Trophoblast cell (in vitro differentiated cells and primary cell): Measurements from ENCODE around the gene DEFB124.
A peak's percentile ranks its signal among the peaks of the same experiment; 100 is the strongest.
"Not testable (repeated sequence)": the region's sequence is repeated elsewhere in the genome, so short reads cannot be mapped to it uniquely, and the experiment has no call there.

Experiments
- DNase-seq, 2 donors: peaks; one replicate each; pipeline ENCODE4 v3.0.0-alpha.2; 2016
- H2AFZ ChIP-seq: 2 replicates; pipeline ENCODE4 v1.6.1; 2013; ENCODE audit warnings: low read length, moderate library complexity, mild to moderate bottlenecking; ENCODE audit not compliant: insufficient read depth, poor library complexity
- H2AK5ac ChIP-seq: 2 replicates; pipeline ENCODE4 v1.6.1; 2013; ENCODE audit warnings: mild to moderate bottlenecking, low read length
- H2BK120ac ChIP-seq: 2 replicates; pipeline ENCODE4 v1.6.1; 2013; ENCODE audit warnings: low read length, mild to moderate bottlenecking, moderate library complexity; ENCODE audit not compliant: insufficient read depth, poor library complexity
- H2BK12ac ChIP-seq: 2 replicates; pipeline ENCODE4 v1.6.1; 2013; ENCODE audit warnings: mild to moderate bottlenecking, low read length, moderate library complexity
- H2BK5ac ChIP-seq: 2 replicates; pipeline ENCODE4 v1.6.1; 2013; ENCODE audit warnings: low read length, low read depth, moderate library complexity, mild to moderate bottlenecking; ENCODE audit not compliant: poor library complexity
- H3K14ac ChIP-seq: 2 replicates; pipeline ENCODE4 v1.6.1; 2013; ENCODE audit warnings: mild to moderate bottlenecking, low read length
- H3K18ac ChIP-seq: 2 replicates; pipeline ENCODE4 v1.6.1; 2013; ENCODE audit warnings: mild to moderate bottlenecking, low read length
- H3K23ac ChIP-seq: 2 replicates; pipeline ENCODE4 v1.6.1; 2013; ENCODE audit warnings: low read length
- H3K27ac ChIP-seq: 2 replicates; pipeline ENCODE4 v1.5.1; 2013; ENCODE audit warnings: low read depth, mild to moderate bottlenecking, inconsistent platforms, low read length, moderate library complexity
- H3K27me3 ChIP-seq: 2 replicates; pipeline ENCODE4 v1.6.1; 2013; ENCODE audit warnings: inconsistent platforms, mild to moderate bottlenecking, low read length, moderate library complexity; ENCODE audit not compliant: insufficient read depth
- H3K36me3 ChIP-seq, 2 experiments: 1 replicate in 1 of 2; 2 replicates in 1 of 2; pipeline ENCODE4 v1.6.1; 2013; ENCODE audit warnings: low read length in 2 of 2, mild to moderate bottlenecking in 2 of 2, moderate library complexity in 1 of 2; ENCODE audit not compliant: insufficient read depth in 2 of 2, control insufficient read depth in 1 of 2
- H3K4ac ChIP-seq: 2 replicates; pipeline ENCODE4 v1.6.1; 2013; ENCODE audit warnings: low read depth, mild to moderate bottlenecking, low read length, moderate library complexity
- H3K4me1 ChIP-seq, 2 experiments: 1 replicate in 1 of 2; 2 replicates in 1 of 2; pipeline ENCODE4 v1.6.1; 2013; ENCODE audit warnings: low read length in 2 of 2, mild to moderate bottlenecking in 2 of 2, moderate library complexity in 1 of 2; ENCODE audit not compliant: insufficient read depth in 2 of 2, control insufficient read depth in 1 of 2
- H3K4me2 ChIP-seq: 2 replicates; pipeline ENCODE4 v1.6.1; 2013; ENCODE audit warnings: inconsistent platforms, mild to moderate bottlenecking, low read length, moderate library complexity
- H3K4me3 ChIP-seq: 2 replicates; pipeline ENCODE4 v1.5.1; 2013; ENCODE audit warnings: mild to moderate bottlenecking, low read depth, low read length, inconsistent platforms
- H3K79me1 ChIP-seq: one replicate; pipeline ENCODE4 v1.6.1; 2013; ENCODE audit warnings: low read length
- H3K79me2 ChIP-seq: 2 replicates; pipeline ENCODE4 v1.6.1; 2013; ENCODE audit warnings: low read length, mild to moderate bottlenecking; ENCODE audit not compliant: control insufficient read depth, insufficient read depth, poor library complexity
- H3K9ac ChIP-seq: 2 replicates; pipeline ENCODE4 v1.6.1; 2013; ENCODE audit warnings: mild to moderate bottlenecking, low read length
- H3K9me3 ChIP-seq: 2 replicates; pipeline ENCODE4 v1.6.1; 2013; ENCODE audit warnings: low read depth, mild to moderate bottlenecking, control low read depth, inconsistent platforms, low read length; ENCODE audit not compliant: insufficient read depth
- H4K12ac ChIP-seq: 2 replicates; pipeline ENCODE4 v1.6.1; 2013; ENCODE audit warnings: low read depth, mild to moderate bottlenecking, low read length, moderate library complexity
- H4K8ac ChIP-seq: 2 replicates; pipeline ENCODE4 v1.6.1; 2013; ENCODE audit warnings: low read depth, mild to moderate bottlenecking, low read length, moderate library complexity
- H4K91ac ChIP-seq: one replicate; pipeline ENCODE4 v1.6.1; 2013; ENCODE audit warnings: low read depth, mild to moderate bottlenecking, low read length, moderate library complexity
- WGBS: extraction: QIAGEN DNeasy Blood & Tissue Kit; methylation state at CpG from one replicate; pipeline ENCODE4 v1.1.7; 2013; ENCODE audit warnings: missing lambda C conversion rate; ENCODE audit not compliant: insufficient read length, insufficient coverage; ENCODE audit errors: extremely low coverage; 5-methylcytosine and 5-hydroxymethylcytosine counted together

DEFB124 gene

GRCh38 chr20:31502884-31503673 lies 28.2 kb upstream of the DEFB124 start:
- H3K4ac ChIP-seq, H3K27ac ChIP-seq, H3K27me3 ChIP-seq, H4K8ac ChIP-seq, H3K18ac ChIP-seq, H4K91ac ChIP-seq, H2BK120ac ChIP-seq, H3K23ac ChIP-seq, H3K9ac ChIP-seq, H3K79me2 ChIP-seq, H3K4me1 ChIP-seq, H2BK12ac ChIP-seq, H3K4me3 ChIP-seq, H3K4me2 ChIP-seq, H3K9me3 ChIP-seq, H3K14ac ChIP-seq, H4K12ac ChIP-seq, H3K36me3 ChIP-seq, H2AFZ ChIP-seq, H2BK5ac ChIP-seq, H2AK5ac ChIP-seq, H3K79me1 ChIP-seq: not testable (repeated sequence)
- peak; percentile 78 to 98 for DNase-seq
- no CpG with 5 or more reads among the region's 20 CpGs for WGBS

- Histone ChIP-seq H3K79me1 (no peaks in the 10 kb centered on the region), H3K9ac (no peak overlapping the region), H3K9me3 (peaks cover 18% of the 10 kb centered on the region), H3K23ac (no peak overlapping the region), H3K27me3 (no peaks in the 10 kb centered on the region), H3K27ac (no peak overlapping the region), H3K4ac (no peak overlapping the region), H3K18ac (no peak overlapping the region), H2BK12ac (no peak overlapping the region), H2BK5ac (no peak overlapping the region), H4K12ac (no peak overlapping the region), H2AFZ (no peak overlapping the region), H3K4me1 (no peaks in the 10 kb centered on the region), H2AK5ac (no peak overlapping the region), H4K91ac (no peak overlapping the region), H3K14ac (no peak overlapping the region), H3K36me3 (no peaks in the 10 kb centered on the region), H3K4me3 (no peak overlapping the region), H4K8ac (no peak overlapping the region), H3K79me2 (no peaks in the 10 kb centered on the region), H2BK120ac (no peak overlapping the region), H3K4me2 (no peak overlapping the region)
- no peak for DNase-seq
- no CpG with 5 or more reads among the region's 1 CpG for WGBS
These were observed 25.6 kb upstream of the DEFB124 start for GRCh38 chr20:31500527-31500926.

- Histone ChIP-seq H4K12ac (no peak overlapping the region), H3K4me3 (no peak overlapping the region), H2AK5ac (no peak overlapping the region), H3K14ac (no peak overlapping the region), H3K79me2 (no peaks in the 10 kb centered on the region), H3K4me2 (no peak overlapping the region), H3K4me1 (no peaks in the 10 kb centered on the region), H3K23ac (no peak overlapping the region), H3K27me3 (no peaks in the 10 kb centered on the region), H3K79me1 (no peaks in the 10 kb centered on the region), H4K8ac (no peak overlapping the region), H3K36me3 (no peaks in the 10 kb centered on the region), H3K4ac (no peak overlapping the region), H3K27ac (no peak overlapping the region), H2BK12ac (no peak overlapping the region), H3K9ac (no peak overlapping the region), H2AFZ (no peak overlapping the region), H2BK5ac (no peak overlapping the region), H3K9me3 (peaks cover 18% of the 10 kb centered on the region), H2BK120ac (no peak overlapping the region), H4K91ac (no peak overlapping the region), H3K18ac (no peak overlapping the region)
- WGBS: no CpG with 5 or more reads among the region's 6 CpGs
- peak; percentile 39 to 74 for DNase-seq
These were observed 23.1 kb upstream of the DEFB124 start for GRCh38 chr20:31497838-31498540.

GRCh38 chr20:31496761-31497295 lies 21.9 kb upstream of the DEFB124 start:
- Histone ChIP-seq H3K4me1 (no peaks in the 10 kb centered on the region), H2BK12ac (no peak overlapping the region), H3K27ac (no peak overlapping the region), H3K23ac (no peak overlapping the region), H2BK120ac (no peak overlapping the region), H3K79me2 (no peaks in the 10 kb centered on the region), H3K79me1 (no peaks in the 10 kb centered on the region), H3K18ac (no peak overlapping the region), H4K91ac (no peak overlapping the region), H2AFZ (no peak overlapping the region), H4K8ac (no peak overlapping the region), H4K12ac (no peak overlapping the region), H3K4me3 (no peak overlapping the region), H3K36me3 (no peaks in the 10 kb centered on the region), H3K4me2 (no peak overlapping the region), H2BK5ac (no peak overlapping the region), H3K9ac (no peak overlapping the region), H3K27me3 (no peaks in the 10 kb centered on the region), H2AK5ac (no peak overlapping the region), H3K4ac (no peak overlapping the region), H3K9me3 (peaks cover 21% of the 10 kb centered on the region), H3K14ac (no peak overlapping the region)
- DNase-seq: no peak
- WGBS: no CpG with 5 or more reads among the region's 15 CpGs
